GM12892 (cell line): ENCODE results near the gene SNHG17.

Source experiments
- POLR2A ChIP-seq: IDR thresholded peaks from 2 replicates; pipeline ENCODE4 v1.6.1; 2011; ENCODE audit warnings: low read depth, low read length, control low read depth
- POLR2AphosphoS5 ChIP-seq: IDR thresholded peaks from 2 replicates; pipeline ENCODE4 v1.6.1; 2011; ENCODE audit warnings: low read depth, low read length, control low read depth
- TAF1 ChIP-seq: IDR thresholded peaks from 2 replicates; pipeline ENCODE4 v1.6.1; 2011; ENCODE audit warnings: low read depth, mild to moderate bottlenecking, control low read depth, low read length, borderline replicate concordance

DNA sequence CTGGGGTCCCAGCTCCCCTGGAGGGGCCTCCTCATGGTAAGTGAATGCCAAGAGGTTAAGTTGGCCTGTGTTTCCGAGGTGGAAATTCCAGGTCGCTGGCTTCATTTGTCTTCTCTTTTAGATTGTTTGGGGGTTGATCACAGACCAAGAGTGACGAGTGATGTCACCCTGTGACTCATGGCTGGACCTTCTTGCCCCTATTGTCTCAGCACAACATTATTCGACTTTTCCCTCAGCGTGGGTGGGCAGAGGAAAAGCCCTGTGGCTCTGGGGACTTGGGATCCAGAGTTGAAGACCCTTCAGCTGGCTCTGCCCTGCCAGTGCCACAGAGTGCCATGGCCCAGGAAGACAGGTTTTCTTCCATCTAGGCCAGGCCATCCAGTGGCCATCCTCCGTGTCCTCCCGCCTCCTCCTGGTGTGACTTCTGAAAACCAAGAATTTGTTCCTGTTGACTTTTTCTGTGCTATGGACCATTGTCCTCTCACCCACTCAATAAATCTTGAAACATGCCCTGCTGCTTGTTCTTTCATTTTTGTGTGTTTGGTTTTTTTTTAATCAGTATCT, 15.4 kb upstream of the SNHG17 start:
- TF ChIP-seq POLR2A, result no peak
- TF ChIP-seq POLR2AphosphoS5, result no peak
- TF ChIP-seq TAF1, result no peak
